ENCODE data around the gene STK24. TPM values are rescaled to one million over a fixed set of nuclear protein-coding genes. Genes with fewer than 3 reads are reported as not detected.
A peak's percentile ranks its signal among the peaks of the same experiment; 100 is the strongest.

The STK24 gene
- total RNA-seq, 1 donor from 2014 or later = 66.2 TPM

GRCh38 chr13:98528663-98529064, 48.2 kb downstream of the STK24 start:
- no peaks in the 10 kb centered on the region for H3K27me3 ChIP-seq (ENCODE audit: low read depth)
- no peaks in the 10 kb centered on the region for H3K36me3 ChIP-seq
- no peak overlapping the region for H3K4me3 ChIP-seq
- intact Hi-C loops (cut with micrococcal nuclease) = no loop called here
- TF ChIP-seq, protein P1, sequence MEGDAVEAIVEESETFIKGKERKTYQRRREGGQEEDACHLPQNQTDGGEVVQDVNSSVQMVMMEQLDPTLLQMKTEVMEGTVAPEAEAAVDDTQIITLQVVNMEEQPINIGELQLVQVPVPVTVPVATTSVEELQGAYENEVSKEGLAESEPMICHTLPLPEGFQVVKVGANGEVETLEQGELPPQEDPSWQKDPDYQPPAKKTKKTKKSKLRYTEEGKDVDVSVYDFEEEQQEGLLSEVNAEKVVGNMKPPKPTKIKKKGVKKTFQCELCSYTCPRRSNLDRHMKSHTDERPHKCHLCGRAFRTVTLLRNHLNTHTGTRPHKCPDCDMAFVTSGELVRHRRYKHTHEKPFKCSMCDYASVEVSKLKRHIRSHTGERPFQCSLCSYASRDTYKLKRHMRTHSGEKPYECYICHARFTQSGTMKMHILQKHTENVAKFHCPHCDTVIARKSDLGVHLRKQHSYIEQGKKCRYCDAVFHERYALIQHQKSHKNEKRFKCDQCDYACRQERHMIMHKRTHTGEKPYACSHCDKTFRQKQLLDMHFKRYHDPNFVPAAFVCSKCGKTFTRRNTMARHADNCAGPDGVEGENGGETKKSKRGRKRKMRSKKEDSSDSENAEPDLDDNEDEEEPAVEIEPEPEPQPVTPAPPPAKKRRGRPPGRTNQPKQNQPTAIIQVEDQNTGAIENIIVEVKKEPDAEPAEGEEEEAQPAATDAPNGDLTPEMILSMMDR (IDR thresholded peaks at IDR 0.05; ENCODE audit: borderline replicate concordance) = no peak
- H3K27ac ChIP-seq (replicated peaks) = peak overlapping the region; percentile 15
- no peaks in the 10 kb centered on the region for H3K9me3 ChIP-seq (replicated peaks)
- peaks cover 89% of the 10 kb centered on the region for H3K4me1 ChIP-seq
- no peak for DNase-seq

DNA sequence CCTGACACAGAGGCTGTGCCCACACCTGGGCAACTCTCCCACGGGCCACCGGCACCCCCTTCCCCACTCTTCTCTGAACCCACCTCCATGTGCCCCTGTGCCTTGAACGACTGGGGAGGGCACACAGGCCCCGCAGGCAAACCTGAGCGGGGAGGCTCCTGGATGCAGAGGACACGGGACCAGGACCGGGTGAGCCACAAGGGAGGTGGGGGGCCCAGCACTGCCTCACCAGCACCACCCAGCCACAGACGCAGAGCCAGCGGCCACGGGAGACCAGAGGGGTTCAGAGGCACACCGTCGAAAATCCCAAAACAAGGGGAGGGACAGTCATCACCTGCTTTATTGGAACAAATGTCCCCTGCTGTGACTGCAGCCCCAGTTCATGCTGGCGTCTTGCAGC, 49.4 kb downstream of the STK24 start:
- intact Hi-C loops (cut with micrococcal nuclease) = no loop called here
- no peaks in the 10 kb centered on the region for H3K36me3 ChIP-seq
- H3K4me3 ChIP-seq = no peak overlapping the region
- no peaks in the 10 kb centered on the region for H3K27me3 ChIP-seq (ENCODE audit: low read depth)
- H3K4me1 ChIP-seq = peaks cover 89% of the 10 kb centered on the region
- no peaks in the 10 kb centered on the region for H3K9me3 ChIP-seq (replicated peaks)
- DNase-seq = no peak
- H3K27ac ChIP-seq (replicated peaks) = no peak overlapping the region
- TF ChIP-seq, protein P1 (IDR thresholded peaks at IDR 0.05; ENCODE audit: borderline replicate concordance) = no peak

- TF ChIP-seq, protein P1 (IDR thresholded peaks at IDR 0.05; ENCODE audit: borderline replicate concordance) = no peak
- intact Hi-C loops (cut with micrococcal nuclease) = no loop called here
- Histone ChIP-seq H3K36me3 (no peaks in the 10 kb centered on the region), H3K4me1 (peaks cover 91% of the 10 kb centered on the region), H3K27me3 (ENCODE audit: low read depth) (no peaks in the 10 kb centered on the region), H3K27ac (replicated peaks) (no peak overlapping the region), H3K9me3 (replicated peaks) (no peaks in the 10 kb centered on the region), H3K4me3 (no peak overlapping the region)
- no peak for DNase-seq
These were observed 50.8 kb downstream of the STK24 start for GRCh38 chr13:98526182-98526512.

GRCh38 chr13:98525456-98526181, 51.3 kb downstream of the STK24 start:
- H3K36me3 ChIP-seq = no peaks in the 10 kb centered on the region
- no peak overlapping the region for H3K4me3 ChIP-seq
- peaks cover 93% of the 10 kb centered on the region for H3K4me1 ChIP-seq
- intact Hi-C loops (cut with micrococcal nuclease) = no loop called here
- no peak for DNase-seq
- H3K27me3 ChIP-seq (ENCODE audit: low read depth) = no peaks in the 10 kb centered on the region
- H3K9me3 ChIP-seq (replicated peaks) = no peaks in the 10 kb centered on the region
- TF ChIP-seq, protein P1 (IDR thresholded peaks at IDR 0.05; ENCODE audit: borderline replicate concordance) = no peak
- no peak overlapping the region for H3K27ac ChIP-seq (replicated peaks)

DNA sequence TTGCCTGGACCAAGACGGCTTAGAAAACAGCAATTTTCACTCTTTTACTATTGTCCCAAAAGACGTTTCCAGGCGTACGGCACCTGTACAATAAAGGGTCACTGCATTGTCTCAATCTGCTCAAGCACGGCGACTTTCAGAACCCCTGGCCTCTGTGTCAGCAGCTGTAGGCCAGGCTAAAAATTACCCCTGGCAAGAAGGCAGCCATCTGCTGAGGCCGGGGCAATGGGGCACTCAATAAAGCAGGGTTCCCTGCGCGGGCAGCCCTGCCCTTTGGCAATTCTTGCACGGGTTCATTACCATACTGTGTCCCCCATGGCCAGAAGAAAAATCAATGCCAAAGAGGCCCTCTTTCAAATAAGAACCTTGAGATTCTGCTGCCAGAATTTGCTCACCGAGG, 52.1 kb downstream of the STK24 start:
- DNase-seq = no peak
- Histone ChIP-seq H3K36me3 (no peaks in the 10 kb centered on the region), H3K9me3 (replicated peaks) (no peaks in the 10 kb centered on the region), H3K4me1 (peaks cover 94% of the 10 kb centered on the region), H3K4me3 (no peak overlapping the region), H3K27ac (replicated peaks) (peak overlapping the region; percentile 39), H3K27me3 (ENCODE audit: low read depth) (no peaks in the 10 kb centered on the region)
- intact Hi-C loops (cut with micrococcal nuclease) = no loop called here
- TF ChIP-seq, protein P1 (IDR thresholded peaks at IDR 0.05; ENCODE audit: borderline replicate concordance) = no peak

Measured in left ventricle myocardium inferior (tissue), 1 donor.